Heart right ventricle (tissue), 16 donors: ENCODE measurements around the gene RAD51B. TPM values are rescaled to one million over a fixed set of nuclear protein-coding genes. Genes with fewer than 3 reads are reported as not detected.

Experiments used
- ATAC-seq, 8 donors: fragments of 200-7000 bp; cut with Tn5 transposase; one replicate each; pipeline ENCODE4 v1.9.1; 2020; ENCODE audit warnings: mild to moderate bottlenecking in 8 of 8, moderate library complexity in 8 of 8, moderate number of reproducible peaks in 1 of 8
- DNase-seq, 2 donors: peaks; one replicate each; pipeline ENCODE4 v3.0.0-alpha.2; 2020
- H3K27ac ChIP-seq, 10 donors: fragments of 200-600 bp; sonication (generic) in 2 of 10; one replicate each; pipeline versions ENCODE4 v1.5.0 to v1.8.0; 2020 to 2022; ENCODE audit warnings: mild to moderate bottlenecking in 3 of 10
- H3K27me3 ChIP-seq, 7 donors: fragments of 200-600 bp; one replicate each; pipeline ENCODE4 v1.8.0; 2021 to 2022; ENCODE audit warnings: mild to moderate bottlenecking in 2 of 7
- H3K36me3 ChIP-seq, 9 donors: fragments of 200-600 bp; sonication (generic) in 1 of 9; one replicate each; pipeline versions ENCODE4 v1.5.0 to v1.8.0; 2020 to 2022; ENCODE audit warnings: mild to moderate bottlenecking in 2 of 9
- H3K4me1 ChIP-seq, 9 donors: fragments of 200-600 bp; sonication (generic) in 1 of 9; one replicate each; pipeline versions ENCODE4 v1.5.0 to v1.8.0; 2020 to 2022; ENCODE audit warnings: mild to moderate bottlenecking in 4 of 9
- H3K4me3 ChIP-seq, 10 donors: fragments of 200-600 bp; sonication (generic) in 2 of 10; one replicate each; pipeline versions ENCODE4 v1.5.0 to v1.8.0; 2020 to 2022; ENCODE audit warnings: mild to moderate bottlenecking in 7 of 10, moderate library complexity in 2 of 10
- H3K9me3 ChIP-seq, 11 donors: fragments of 200-600 bp in 10 of 11; sonication (generic) in 2 of 11; one replicate each; pipeline versions ENCODE4 v1.5.0 to v1.8.0; 2013 to 2022; ENCODE audit warnings: mild to moderate bottlenecking in 2 of 11, control low read depth in 1 of 11, moderate library complexity in 1 of 11
- CTCF ChIP-seq, 9 donors: fragments of 200-600 bp; sonication (generic) in 2 of 9; IDR thresholded peaks; one replicate each; pipeline versions ENCODE4 v1.5.0 to v1.8.0; 2021 to 2022; ENCODE audit warnings: antibody characterized with exemption in 9 of 9, mild to moderate bottlenecking in 5 of 9, moderate library complexity in 1 of 9
- WGBS, 2 donors: extraction: QIAGEN DNeasy Blood & Tissue Kit; methylation state at CpG; one replicate each; pipeline ENCODE4 v1.1.7; 2013; ENCODE audit warnings: inconsistent platforms in 1 of 2; 5-methylcytosine and 5-hydroxymethylcytosine counted together
- intact Hi-C, 10 donors: fragments of 100-400 bp; cut with DNase I; formaldehyde crosslinking; loops; one replicate each; pipeline versions ENCODE4 v1.11.1 to v1.14.2; 2022
- polyA plus RNA-seq, 2 donors: library from polyadenylated mRNA; stranded (reverse); fragments of 200-250 nt; gene quantifications; one replicate each; pipeline ENCODE4 v1.2.3, GENCODE V29; 2013
- total RNA-seq, 10 donors: library from RNA; stranded (reverse); fragmentation: NEBNext Ultra II Directional in 3 of 10; extraction: Animal tissue kit (Norgen Biotek cat#: 25700) in 3 of 10; gene quantifications; one replicate each; pipeline versions ENCODE4 v1.2.1 to v1.2.4, GENCODE V29; 2021 to 2023
- donor health status: Arrhythmogenic right ventricular cardiomyopathy.
- donor health status: ischemic (EF 13 %, LVEDD 7.1; RV severe dilation, severe dysfunction).
- donor health status: healthy with polysubstance abuse.
- donor health status: DM: no; HTN: yes; CAD: no.
- donor health status: DM: no; HTN: no; CAD: no.
- donor health status: ischemic (EF 25% LVEDD 6.9; RV normal size, moderate dysfunction).
- donor health status: ischemic (EF 25% LVEDD 5.7; RV mildly dilated, moderate dysfunction).
- donor health status: healthy.
- donor health status: DM: yes; HTN: yes; CAD: no.
- donor health status: Ischemic cardiomyopathy.
- donor health status: ischemic (EF 35%, LVEDD 5.7; RV mildly dilated, moderate dysfunction).
- donor health status: nonischemic (EF 11% LVEDD 7.7; RV severe dilation, severe dysfunction).
- donor health status: DM: yes; HTN: yes; CAD: no.
- donor health status: PGD.
- donor health status: ischemic (EF 29% LVEDD 5.4; RV normal size, mild dysfunction).
- donor health status: nonischemic (EF 23%, LVEDD 6.1; RV moderate dilation, normal function).

Gene RAD51B
- total and polyA plus RNA-seq, 12 donors, result 0.88 to 8.6 (median 3.5) TPM

DNA sequence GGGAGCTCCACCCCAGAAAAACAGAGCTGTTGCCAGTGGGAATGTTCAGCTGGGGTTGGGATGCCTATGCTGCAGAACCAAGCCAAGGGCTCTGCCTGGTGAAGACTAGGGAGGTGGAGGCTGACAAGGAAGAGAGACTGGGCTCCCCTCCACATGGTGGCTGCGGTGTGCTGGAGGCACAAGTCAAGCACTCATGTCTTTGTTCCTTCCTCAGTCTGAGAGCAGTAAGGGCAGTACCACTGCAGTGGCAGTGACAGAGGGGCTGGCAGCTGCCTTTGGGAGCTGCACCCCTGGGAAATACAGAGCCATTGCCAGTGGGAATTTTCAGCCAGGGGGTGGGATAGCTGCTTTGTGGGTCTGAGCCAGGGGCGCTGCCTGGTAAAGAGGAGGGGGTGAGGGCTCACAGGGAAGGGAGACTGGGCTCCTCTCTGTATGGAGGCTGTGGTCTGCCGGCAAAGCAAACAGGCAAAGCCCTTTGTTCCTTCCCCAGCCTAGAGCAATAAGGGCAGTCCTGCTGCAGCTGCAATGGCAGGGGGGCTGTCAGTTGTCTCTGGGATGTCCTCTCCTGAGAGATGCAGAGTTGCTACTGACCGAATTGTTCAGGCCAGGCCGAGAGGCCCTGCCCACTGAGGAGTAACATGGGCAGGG is 255.9 kb downstream of the RAD51B start:
- no peak for TF ChIP-seq CTCF (IDR thresholded peaks at IDR 0.05)
- H3K4me3 ChIP-seq, result no peak overlapping the region
- peaks cover 0 to 35% (median 10%) of the 10 kb centered on the region in 11 donors for H3K9me3 ChIP-seq
- H3K27me3 ChIP-seq, result no peaks in the 10 kb centered on the region
- intact Hi-C loops, result no loop called here
- 97 to 99% methylated on average over 5 of the region's 5 CpGs for whole genome bisulfite sequencing, 2 donors
- DNase-seq (no peak), ATAC-seq (no peak)
- no peak overlapping the region for H3K27ac ChIP-seq
- H3K36me3 ChIP-seq, result no peaks in the 10 kb centered on the region
- peaks cover 0 to 8% (median 0%) of the 10 kb centered on the region in 9 donors for H3K4me1 ChIP-seq

DNA sequence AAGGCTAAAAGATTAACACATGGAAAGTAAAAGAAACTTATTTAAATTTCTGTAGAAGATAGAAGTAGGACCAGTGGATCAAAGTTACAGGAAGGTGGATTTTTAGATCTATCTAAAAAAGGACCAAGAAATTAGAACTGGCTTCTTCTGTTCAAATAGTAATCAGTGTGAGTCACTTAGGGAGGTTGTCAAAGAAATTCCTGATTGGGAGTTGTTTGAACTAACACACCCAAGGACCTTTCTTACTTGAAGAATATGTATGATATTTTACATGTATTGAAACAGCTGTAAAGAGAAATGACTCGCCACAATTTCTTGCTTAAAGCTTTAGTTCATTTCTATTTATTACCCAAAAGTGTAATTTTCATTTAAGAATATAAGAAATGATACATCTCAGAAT is 256.9 kb downstream of the RAD51B start:
- intact Hi-C loops, result no loop called here
- H3K36me3 ChIP-seq, result no peaks in the 10 kb centered on the region
- H3K4me3 ChIP-seq, result no peak overlapping the region
- H3K4me1 ChIP-seq, result peaks cover 0 to 8% (median 0%) of the 10 kb centered on the region in 9 donors
- no peak for TF ChIP-seq CTCF (IDR thresholded peaks at IDR 0.05)
- H3K27ac ChIP-seq, result no peak overlapping the region
- no peak for DNase-seq
- H3K27me3 ChIP-seq, result no peaks in the 10 kb centered on the region
- WGBS, 2 donors, result 98 to 100% methylated on average over 1 of the region's 1 CpG
- no peak for ATAC-seq
- peaks cover 0 to 26% (median 7%) of the 10 kb centered on the region in 11 donors for H3K9me3 ChIP-seq

DNA sequence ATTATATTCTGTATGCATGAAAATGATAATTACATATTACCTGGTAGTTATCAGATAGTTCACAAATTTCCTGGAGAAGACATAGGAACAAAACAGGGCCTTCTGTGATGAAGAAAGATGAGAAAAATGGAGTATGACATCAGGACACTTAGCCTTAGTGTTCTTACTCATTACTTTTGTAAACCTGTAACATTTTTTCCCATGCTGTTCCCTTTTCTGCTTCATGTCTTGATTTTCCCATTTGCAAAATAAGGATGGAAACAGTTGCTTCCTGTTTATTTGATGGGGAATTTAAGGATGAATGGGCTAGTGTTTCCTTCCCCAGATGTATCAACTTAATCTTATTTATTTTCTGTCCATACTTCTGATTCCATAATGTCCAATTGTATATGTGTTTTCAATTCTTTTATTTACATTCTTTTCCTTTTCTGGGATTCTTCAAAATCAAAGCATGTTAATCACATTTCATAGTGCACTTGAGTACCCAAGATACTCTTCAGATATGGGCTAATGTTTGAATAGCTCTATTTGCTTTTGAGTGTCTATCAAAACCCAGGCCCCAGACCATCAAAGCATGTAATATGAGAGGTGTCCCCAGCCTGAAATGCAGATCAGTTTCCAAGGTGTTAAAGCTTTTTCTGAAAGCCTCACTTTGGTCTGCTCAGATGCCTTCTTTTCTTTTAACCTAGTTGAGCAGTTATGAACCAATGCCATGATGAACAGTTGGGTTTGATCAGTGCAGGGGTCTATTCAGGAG is 260.5 kb downstream of the RAD51B start:
- no peaks in the 10 kb centered on the region for H3K36me3 ChIP-seq
- TF ChIP-seq CTCF (IDR thresholded peaks at IDR 0.05), result no peak
- H3K27ac ChIP-seq, result no peak overlapping the region
- ATAC-seq (no peak), DNase-seq (no peak)
- intact Hi-C loops, result loop anchor here in 1 of 10 donors (5.0 kb wide), 1 partner anchor 727 kb away; no protein-coding TSS in a partner anchor
- H3K9me3 ChIP-seq, result no peaks in the 10 kb centered on the region
- peaks cover 0 to 6% (median 0%) of the 10 kb centered on the region in 9 donors for H3K4me1 ChIP-seq
- no peak overlapping the region for H3K4me3 ChIP-seq
- no peaks in the 10 kb centered on the region for H3K27me3 ChIP-seq

- no peak overlapping the region for H3K27ac ChIP-seq
- no peaks in the 10 kb centered on the region for H3K27me3 ChIP-seq
- intact Hi-C loops, result loop anchor here in 1 of 10 donors (5.0 kb wide), 1 partner anchor 726 kb away; no protein-coding TSS in a partner anchor
- DNase-seq (no peak), ATAC-seq (no peak)
- no peak overlapping the region for H3K4me3 ChIP-seq
- no peaks in the 10 kb centered on the region for H3K9me3 ChIP-seq
- no peaks in the 10 kb centered on the region for H3K36me3 ChIP-seq
- TF ChIP-seq CTCF (IDR thresholded peaks at IDR 0.05), result no peak
- WGBS, 2 donors, result 83 to 97% methylated on average over 5 of the region's 5 CpGs
- no peaks in the 10 kb centered on the region for H3K4me1 ChIP-seq
Measured at GRCh38 chr14:68081489-68081888, 261.9 kb downstream of the RAD51B start.
